GM23338 (cell line): ENCODE results near the gene CPSF4. TPM values are rescaled to one million over a fixed set of nuclear protein-coding genes. Genes with fewer than 3 reads are reported as not detected.

Experiments
- ATAC-seq: fragments of 200-7000 bp; cut with Tn5 transposase; 3 replicates; pipeline ENCODE4 v1.9.1; 2020
- DNase-seq: peaks from one replicate; pipeline ENCODE4 v3.0.0-alpha.2; 2015; ENCODE audit warnings: low spot score
- H2AFZ ChIP-seq: fragments of 200-600 bp; sonication (generic); 2 replicates; pipeline ENCODE4 v1.8.0; 2016; ENCODE audit warnings: antibody characterized with exemption, mild to moderate bottlenecking, moderate library complexity
- H3F3A ChIP-seq: fragments of 200-600 bp; sonication (generic); replicated peaks from 2 replicates; pipeline ENCODE4 v1.8.0; 2017; ENCODE audit warnings: antibody characterized with exemption, mixed run types, low read depth
- H3K27ac ChIP-seq: fragments of 200-600 bp; sonication (generic); 2 replicates; pipeline ENCODE4 v1.6.1; 2016; ENCODE audit warnings: low read depth
- H3K27me3 ChIP-seq: fragments of 200-600 bp; sonication (generic); 2 replicates; pipeline ENCODE4 v1.8.0; 2016; ENCODE audit warnings: mild to moderate bottlenecking, mixed run types, moderate library complexity; ENCODE audit not compliant: insufficient read depth
- H3K36me3 ChIP-seq: fragments of 200-600 bp; sonication (generic); 2 replicates; pipeline ENCODE4 v1.8.0; 2016; ENCODE audit warnings: mild to moderate bottlenecking; ENCODE audit not compliant: insufficient read depth
- H3K4me1 ChIP-seq: fragments of 200-600 bp; sonication (generic); 2 replicates; pipeline ENCODE4 v1.8.0; 2016; ENCODE audit warnings: mild to moderate bottlenecking, moderate library complexity; ENCODE audit not compliant: insufficient read depth
- H3K4me2 ChIP-seq: fragments of 200-600 bp; sonication (generic); 2 replicates; pipeline ENCODE4 v1.7.1; 2017; ENCODE audit warnings: mixed run types
- H3K4me3 ChIP-seq: fragments of 200-600 bp; sonication (generic); 2 replicates; pipeline ENCODE4 v1.6.1; 2016; ENCODE audit warnings: mixed run types
- H3K79me2 ChIP-seq: fragments of 200-600 bp; sonication (generic); replicated peaks from 2 replicates; pipeline ENCODE4 v1.8.0; 2017; ENCODE audit warnings: mild to moderate bottlenecking; ENCODE audit not compliant: insufficient read depth
- H3K9me2 ChIP-seq: fragments of 200-600 bp; sonication (generic); 2 replicates; pipeline ENCODE4 v1.8.0; 2017; ENCODE audit not compliant: insufficient read depth
- H4K20me1 ChIP-seq: fragments of 200-600 bp; sonication (generic); replicated peaks from 2 replicates; pipeline ENCODE4 v1.8.0; 2017; ENCODE audit warnings: mild to moderate bottlenecking; ENCODE audit not compliant: insufficient read depth
- H3K27ac Mint-ChIP-seq: 2 replicates; pipeline ENCODE4 v1.8.0; 2020; ENCODE audit warnings: inconsistent platforms, mild to moderate bottlenecking, moderate library complexity, mixed read lengths
- H3K27me3 Mint-ChIP-seq: 3 replicates; pipeline ENCODE4 v1.8.0; 2022; ENCODE audit warnings: low read depth, mild to moderate bottlenecking, moderate library complexity, mixed read lengths, inconsistent platforms; ENCODE audit not compliant: insufficient read depth, poor library complexity
- H3K36me3 Mint-ChIP-seq: 3 replicates; pipeline ENCODE4 v1.8.0; 2021; ENCODE audit warnings: low read depth, mild to moderate bottlenecking, inconsistent platforms, moderate library complexity, mixed read lengths
- H3K4me1 Mint-ChIP-seq: 3 replicates; pipeline ENCODE4 v1.8.0; 2020; ENCODE audit warnings: mild to moderate bottlenecking, inconsistent platforms, mixed read lengths
- H3K4me3 Mint-ChIP-seq: 3 replicates; pipeline ENCODE4 v1.8.0; 2021; ENCODE audit warnings: moderate library complexity, mild to moderate bottlenecking, inconsistent platforms, mixed read lengths
- H3K9me3 Mint-ChIP-seq: 3 replicates; pipeline ENCODE4 v1.8.0; 2020; ENCODE audit warnings: moderate library complexity, mild to moderate bottlenecking, inconsistent platforms, mixed read lengths
- CREB1 ChIP-seq: fragments of 250-450 bp; sonication (Bioruptor Pico); IDR thresholded peaks from 2 replicates; pipeline ENCODE4 v1.5.0; 2020; ENCODE audit warnings: low read depth, mild to moderate bottlenecking, moderate library complexity
- NANOG ChIP-seq: IDR thresholded peaks from 2 replicates; pipeline ENCODE4 v1.6.1; 2016; ENCODE audit warnings: antibody characterized with exemption, borderline replicate concordance
- POLR2AphosphoS5 ChIP-seq: IDR thresholded peaks from 2 replicates; pipeline ENCODE4 v1.6.1; 2016; ENCODE audit warnings: antibody characterized with exemption, low read depth
- STAT1 ChIP-seq: IDR thresholded peaks from one replicate; pipeline ENCODE4 v1.6.1; 2016; ENCODE audit warnings: antibody characterized with exemption; ENCODE audit not compliant: unreplicated experiment
- ZNF114 ChIP-seq: fragments of 250-450 bp; sonication (Bioruptor Pico); IDR thresholded peaks from 2 replicates; pipeline ENCODE4 v1.5.0; 2020; ENCODE audit warnings: mild to moderate bottlenecking, moderate library complexity
- ZNF331 ChIP-seq: fragments of 250-450 bp; sonication (Bioruptor Pico); IDR thresholded peaks from 2 replicates; pipeline ENCODE4 v1.5.0; 2020; ENCODE audit warnings: low read depth, mild to moderate bottlenecking, moderate library complexity
- ZNF462 ChIP-seq: fragments of 250-450 bp; sonication (Bioruptor Pico); IDR thresholded peaks from 2 replicates; pipeline ENCODE4 v1.5.0; 2020; ENCODE audit warnings: mild to moderate bottlenecking, moderate library complexity
- polyA plus RNA-seq: library from polyadenylated mRNA; unstranded; fragments of >200 nt; fragmentation: Nextera tagmentation; extraction: Ambion mirVana; gene quantifications from 2 replicates; pipeline ENCODE4 v1.2.1, GENCODE V29; 2016
- total RNA-seq: library from RNA; depleted of rRNA; stranded (reverse); fragments of >200 nt; shearing (Covaris generic); gene quantifications from 2 replicates; pipeline ENCODE4 v1.2.3, GENCODE V29; 2014
- TF ChIP-seq, protein P1 (sequence below): IDR thresholded peaks from 2 replicates; pipeline ENCODE4 v1.6.1; 2016; ENCODE audit warnings: antibody characterized with exemption
- TF ChIP-seq, protein P2 (sequence below): IDR thresholded peaks from one replicate; pipeline ENCODE4 v1.6.1; 2018; ENCODE audit warnings: antibody characterized with exemption; ENCODE audit not compliant: unreplicated experiment

Gene CPSF4
- total and polyA plus RNA-seq, 2 experiments from 2014 or later: 34.3 to 93.2 TPM

DNA sequence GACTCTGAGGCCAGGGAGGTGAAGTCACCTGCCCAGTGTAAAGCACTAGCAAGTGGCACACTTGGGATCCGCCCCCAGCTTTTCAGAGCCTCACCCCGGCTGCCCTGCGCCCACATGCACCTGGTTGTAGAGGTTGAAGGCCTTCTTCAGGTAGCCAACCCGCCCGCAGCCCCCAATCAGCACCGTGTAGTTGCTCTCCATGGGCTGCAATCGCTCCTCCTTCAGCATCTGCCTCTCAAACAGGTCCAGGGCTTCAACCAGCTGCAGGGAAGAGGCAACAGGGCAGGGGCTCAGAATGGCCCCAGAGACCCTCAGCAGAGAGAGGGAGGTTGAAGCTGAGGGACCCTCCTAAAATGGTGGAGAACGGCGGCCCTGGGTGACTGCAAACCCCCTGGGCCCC is 5.6 kb upstream of the CPSF4 start:
- Histone ChIP-seq H3F3A (0 out of 2 replicates have a peak, but pooled peaks cover 6% of the 10 kb centered on the region), H3K4me2 (no peak overlapping the region), H3K4me1 (no peaks in the 10 kb centered on the region), H3K36me3 (peaks cover 17% of the 10 kb centered on the region), H3K4me3 (no peak overlapping the region), H3K27ac (no peak overlapping the region), H3K27me3 (no peaks in the 10 kb centered on the region), H3K9me2 (no peaks in the 10 kb centered on the region), H4K20me1 (peaks cover 4% of the 10 kb centered on the region; the same call in 1 of the 2 replicates), H3K79me2 (peaks cover 23% of the 10 kb centered on the region), H2AFZ (no peak overlapping the region)
- Mint-ChIP-seq H3K36me3 (peaks cover 55% of the 10 kb centered on the region), H3K9me3 (no peaks in the 10 kb centered on the region; the same call in 2 of the 3 replicates), H3K27me3 (peaks cover 3% of the 10 kb centered on the region), H3K4me3 (no peak overlapping the region), H3K27ac (no peak overlapping the region), H3K4me1 (no peaks in the 10 kb centered on the region)
- no peak for TF ChIP-seq STAT1
- TF ChIP-seq, protein P1, sequence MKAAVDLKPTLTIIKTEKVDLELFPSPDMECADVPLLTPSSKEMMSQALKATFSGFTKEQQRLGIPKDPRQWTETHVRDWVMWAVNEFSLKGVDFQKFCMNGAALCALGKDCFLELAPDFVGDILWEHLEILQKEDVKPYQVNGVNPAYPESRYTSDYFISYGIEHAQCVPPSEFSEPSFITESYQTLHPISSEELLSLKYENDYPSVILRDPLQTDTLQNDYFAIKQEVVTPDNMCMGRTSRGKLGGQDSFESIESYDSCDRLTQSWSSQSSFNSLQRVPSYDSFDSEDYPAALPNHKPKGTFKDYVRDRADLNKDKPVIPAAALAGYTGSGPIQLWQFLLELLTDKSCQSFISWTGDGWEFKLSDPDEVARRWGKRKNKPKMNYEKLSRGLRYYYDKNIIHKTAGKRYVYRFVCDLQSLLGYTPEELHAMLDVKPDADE: no peak
- no peak for TF ChIP-seq CREB1 (CRISPR knock-in tag)
- DNase-seq (no peak), ATAC-seq (no peak)

GRCh38 chr7:99437946-99438572 is 684 bp upstream of the CPSF4 start:
- peaks cover 48% of the 10 kb centered on the region for H3K36me3 Mint-ChIP-seq
- no peak for DNase-seq
- no peak for TF ChIP-seq POLR2AphosphoS5
- TF ChIP-seq ZNF331: no peak
- no peak for TF ChIP-seq CREB1 (CRISPR knock-in tag)
- TF ChIP-seq NANOG: no peak
- no peak for TF ChIP-seq ZNF462 (CRISPR knock-in tag)
- no peak for TF ChIP-seq ZNF114 (CRISPR knock-in tag)
- TF ChIP-seq, protein P2, sequence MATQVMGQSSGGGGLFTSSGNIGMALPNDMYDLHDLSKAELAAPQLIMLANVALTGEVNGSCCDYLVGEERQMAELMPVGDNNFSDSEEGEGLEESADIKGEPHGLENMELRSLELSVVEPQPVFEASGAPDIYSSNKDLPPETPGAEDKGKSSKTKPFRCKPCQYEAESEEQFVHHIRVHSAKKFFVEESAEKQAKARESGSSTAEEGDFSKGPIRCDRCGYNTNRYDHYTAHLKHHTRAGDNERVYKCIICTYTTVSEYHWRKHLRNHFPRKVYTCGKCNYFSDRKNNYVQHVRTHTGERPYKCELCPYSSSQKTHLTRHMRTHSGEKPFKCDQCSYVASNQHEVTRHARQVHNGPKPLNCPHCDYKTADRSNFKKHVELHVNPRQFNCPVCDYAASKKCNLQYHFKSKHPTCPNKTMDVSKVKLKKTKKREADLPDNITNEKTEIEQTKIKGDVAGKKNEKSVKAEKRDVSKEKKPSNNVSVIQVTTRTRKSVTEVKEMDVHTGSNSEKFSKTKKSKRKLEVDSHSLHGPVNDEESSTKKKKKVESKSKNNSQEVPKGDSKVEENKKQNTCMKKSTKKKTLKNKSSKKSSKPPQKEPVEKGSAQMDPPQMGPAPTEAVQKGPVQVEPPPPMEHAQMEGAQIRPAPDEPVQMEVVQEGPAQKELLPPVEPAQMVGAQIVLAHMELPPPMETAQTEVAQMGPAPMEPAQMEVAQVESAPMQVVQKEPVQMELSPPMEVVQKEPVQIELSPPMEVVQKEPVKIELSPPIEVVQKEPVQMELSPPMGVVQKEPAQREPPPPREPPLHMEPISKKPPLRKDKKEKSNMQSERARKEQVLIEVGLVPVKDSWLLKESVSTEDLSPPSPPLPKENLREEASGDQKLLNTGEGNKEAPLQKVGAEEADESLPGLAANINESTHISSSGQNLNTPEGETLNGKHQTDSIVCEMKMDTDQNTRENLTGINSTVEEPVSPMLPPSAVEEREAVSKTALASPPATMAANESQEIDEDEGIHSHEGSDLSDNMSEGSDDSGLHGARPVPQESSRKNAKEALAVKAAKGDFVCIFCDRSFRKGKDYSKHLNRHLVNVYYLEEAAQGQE: no peak

More at GRCh38 chr7:99437946-99438572, 684 bp upstream of the CPSF4 start:
- peak overlapping the region; percentile 99 for H3K27ac Mint-ChIP-seq
- Histone ChIP-seq H4K20me1 (peaks cover 29% of the 10 kb centered on the region), H3K4me2 (peak overlapping the region; percentile 99), H3K79me2 (peaks cover 64% of the 10 kb centered on the region), H3K9me2 (no peaks in the 10 kb centered on the region), H2AFZ (peak overlapping the region; percentile 95), H3K36me3 (peaks cover 23% of the 10 kb centered on the region), H3K4me1 (peaks cover 19% of the 10 kb centered on the region), H3K27ac (peak overlapping the region; percentile 97; the same call in 1 of the 2 replicates), H3K27me3 (no peaks in the 10 kb centered on the region), H3K4me3 (peak overlapping the region; percentile 97), H3F3A (peaks cover 18% of the 10 kb centered on the region; the same call in 1 of the 2 replicates)
- H3K27me3 Mint-ChIP-seq: peaks cover 9% of the 10 kb centered on the region
- no peaks in the 10 kb centered on the region; the same call in 2 of the 3 replicates for H3K9me3 Mint-ChIP-seq
- peak overlapping the region; percentile 98 for H3K4me3 Mint-ChIP-seq
- peaks cover 19% of the 10 kb centered on the region for H3K4me1 Mint-ChIP-seq
- no peak; the same call in 1 of the 3 replicates for ATAC-seq
